Activated naive CD8-positive, alpha-beta T cell treated with anti-CD3 and anti-CD28 coated beads, Interleukin-2, amount 50 U/mL, for 24 hours (primary cell): Measurements from ENCODE around the gene TCEAL3.
"Not testable (repeated sequence)": the region's sequence is repeated elsewhere in the genome, so short reads cannot be mapped to it uniquely, and the experiment has no call there.

Source experiments
- ATAC-seq: fragments of 150-1000 bp; cut with Tn5 transposase; one replicate; pipeline ENCODE4 v1.10.0; 2021
- DNase-seq: peaks from one replicate; pipeline ENCODE4 v3.0.0; 2021
- H3K27ac Mint-ChIP-seq: one replicate; pipeline ENCODE4 v1.8.0; 2021; ENCODE audit warnings: mild to moderate bottlenecking, mixed read lengths
- H3K27me3 Mint-ChIP-seq: one replicate; pipeline ENCODE4 v1.8.0; 2021; ENCODE audit warnings: mixed read lengths
- H3K36me3 Mint-ChIP-seq: one replicate; pipeline ENCODE4 v1.8.0; 2021; ENCODE audit warnings: low read depth, mixed read lengths
- H3K4me1 Mint-ChIP-seq: one replicate; pipeline ENCODE4 v1.8.0; 2021; ENCODE audit warnings: mixed read lengths
- H3K4me3 Mint-ChIP-seq: one replicate; pipeline ENCODE4 v1.8.0; 2021; ENCODE audit warnings: mild to moderate bottlenecking, moderate library complexity, mixed read lengths
- H3K9me3 Mint-ChIP-seq: one replicate; pipeline ENCODE4 v1.8.0; 2021; ENCODE audit warnings: mixed read lengths

TCEAL3 gene, protein sequence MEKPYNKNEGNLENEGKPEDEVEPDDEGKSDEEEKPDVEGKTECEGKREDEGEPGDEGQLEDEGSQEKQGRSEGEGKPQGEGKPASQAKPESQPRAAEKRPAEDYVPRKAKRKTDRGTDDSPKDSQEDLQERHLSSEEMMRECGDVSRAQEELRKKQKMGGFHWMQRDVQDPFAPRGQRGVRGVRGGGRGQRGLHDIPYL

DNA sequence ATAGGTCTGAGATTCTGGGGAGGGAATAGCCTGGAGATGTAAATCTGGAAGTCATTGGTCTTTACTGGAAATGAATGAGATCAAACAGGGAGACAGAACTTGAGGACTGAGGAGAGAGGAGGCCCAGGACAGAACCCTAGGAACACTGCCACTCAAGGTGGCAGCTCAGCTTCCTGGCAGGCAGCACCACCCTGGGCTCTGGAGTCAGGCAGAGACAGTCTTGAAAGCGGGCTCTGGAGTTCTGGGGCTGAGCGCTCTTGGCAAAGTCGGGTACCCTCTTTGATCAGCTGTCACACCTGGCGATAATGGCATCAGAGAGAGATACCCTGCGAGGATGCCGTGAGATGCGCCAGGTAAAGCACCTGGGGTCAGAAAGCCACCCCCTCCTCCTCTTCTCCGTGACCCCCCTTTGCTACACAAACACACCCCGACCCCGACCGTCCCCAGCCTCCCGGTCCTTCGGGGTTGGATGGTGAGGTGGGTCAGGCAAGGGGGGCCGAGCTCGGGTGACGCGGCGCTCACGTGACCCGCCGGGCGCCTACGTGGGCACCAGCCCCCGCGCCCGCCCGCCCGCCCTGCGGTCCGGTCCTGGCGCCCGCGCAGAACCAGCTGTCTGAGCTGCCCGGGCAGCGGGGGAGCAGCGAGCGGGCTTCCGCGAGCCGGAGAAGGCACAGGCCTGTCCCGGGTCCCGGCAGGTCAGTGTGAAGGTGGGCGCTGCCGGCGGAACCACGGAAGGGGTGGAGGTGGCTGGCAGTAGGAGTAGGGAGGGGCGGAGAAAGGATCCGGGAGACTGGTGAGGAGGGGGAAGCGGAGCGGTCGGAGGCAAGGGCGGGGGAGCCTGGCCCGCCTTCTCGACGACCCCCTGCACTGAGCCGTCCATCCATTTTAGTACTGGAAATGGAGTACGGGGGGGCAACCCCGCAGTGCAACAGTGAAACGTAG, at the start of gene TCEAL3:
Gene TCEAL3, plus strand, starts transcription at position 600 of the 942 bp plus-strand sequence. CDS start 1,102 bp downstream, outside the sequence.
- DNase-seq (peak; percentile 26), ATAC-seq (peak; percentile 73)
- H3K4me3 Mint-ChIP-seq, result peak within 1 kb of the TSS; percentile 76
- no peaks in the 10 kb centered on the region for H3K9me3 Mint-ChIP-seq
- peaks cover 5% of the 10 kb centered on the region for H3K27me3 Mint-ChIP-seq
- peaks cover 2% of the 10 kb centered on the region for H3K36me3 Mint-ChIP-seq
- peak within 1 kb of the TSS; percentile 42 for H3K27ac Mint-ChIP-seq
- H3K4me1 Mint-ChIP-seq, result peaks cover 5% of the 10 kb centered on the region

DNA sequence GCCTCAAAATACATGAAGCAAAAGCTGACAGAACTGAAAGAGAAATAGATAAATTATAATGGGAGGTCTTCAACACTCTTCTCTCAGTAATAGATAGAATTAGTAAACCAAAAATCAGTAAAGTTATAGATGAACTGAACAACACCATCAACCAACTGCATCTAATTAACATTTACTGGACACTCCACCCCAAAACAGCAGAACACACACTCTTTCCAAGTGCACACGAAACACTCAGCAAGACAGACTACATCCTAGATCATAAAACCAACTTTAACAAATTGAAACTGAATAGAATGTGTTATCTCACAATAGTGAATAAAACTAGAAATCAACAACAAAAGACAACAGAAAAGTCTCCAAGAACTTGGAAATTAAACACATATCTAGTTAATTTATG, 47.5 kb upstream of the TCEAL3 start:
- ATAC-seq (no peak), DNase-seq (no peak)
- Mint-ChIP-seq H3K4me1 (no peaks in the 10 kb centered on the region), H3K27ac (no peak overlapping the region), H3K4me3 (no peak overlapping the region), H3K9me3 (no peaks in the 10 kb centered on the region), H3K27me3 (peaks cover 4% of the 10 kb centered on the region), H3K36me3 (no peaks in the 10 kb centered on the region)

DNA sequence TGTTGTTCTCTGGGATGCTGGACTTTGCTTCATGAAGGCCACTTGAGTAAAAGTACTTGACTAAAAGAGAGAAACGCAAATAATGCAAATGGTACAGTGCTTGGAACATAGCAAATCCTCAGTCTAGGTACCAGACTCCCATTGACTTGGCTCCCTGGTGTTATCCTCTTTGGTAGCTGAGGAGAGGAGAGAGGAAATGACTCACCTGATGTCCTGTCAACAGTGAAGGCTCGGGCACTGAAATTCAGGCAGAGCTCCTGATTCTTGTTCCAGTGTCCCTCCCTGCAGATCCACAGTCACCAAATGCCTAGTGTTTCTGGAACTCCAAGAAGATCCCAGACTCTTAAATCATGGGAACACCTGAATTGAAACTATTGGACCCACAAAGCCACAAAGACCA, 45.0 kb upstream of the TCEAL3 start:
- H3K27me3 Mint-ChIP-seq, result peaks cover 4% of the 10 kb centered on the region
- H3K27ac Mint-ChIP-seq, result no peak overlapping the region
- H3K4me3 Mint-ChIP-seq, result no peak overlapping the region
- H3K4me1 Mint-ChIP-seq, result no peaks in the 10 kb centered on the region
- DNase-seq (no peak), ATAC-seq (no peak)
- no peaks in the 10 kb centered on the region for H3K9me3 Mint-ChIP-seq
- no peaks in the 10 kb centered on the region for H3K36me3 Mint-ChIP-seq

DNA sequence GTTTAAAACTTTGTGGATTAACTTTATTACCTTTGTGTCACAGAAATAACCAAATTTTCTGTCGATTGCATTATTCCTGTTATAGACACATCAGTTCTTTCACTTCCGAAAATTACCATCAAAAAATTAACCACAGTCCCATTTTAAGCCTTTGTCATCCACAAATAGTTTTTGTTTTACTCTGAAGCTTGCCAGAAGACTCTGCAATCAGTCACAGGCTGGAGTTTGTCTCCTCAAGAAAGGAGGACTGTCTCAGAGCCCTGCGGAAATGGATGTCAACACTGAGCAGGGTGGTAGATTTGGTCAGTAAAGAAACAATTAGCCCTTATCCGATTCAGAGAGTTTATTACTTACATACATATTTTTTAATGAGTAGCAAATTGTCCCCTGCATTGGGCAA, 42.6 kb upstream of the TCEAL3 start:
- DNase-seq, result no peak
- no peak for ATAC-seq
- no peaks in the 10 kb centered on the region for H3K4me1 Mint-ChIP-seq
- H3K27me3 Mint-ChIP-seq, result peaks cover 4% of the 10 kb centered on the region
- H3K36me3 Mint-ChIP-seq, result no peaks in the 10 kb centered on the region
- no peak overlapping the region for H3K27ac Mint-ChIP-seq
- H3K9me3 Mint-ChIP-seq, result no peaks in the 10 kb centered on the region
- H3K4me3 Mint-ChIP-seq, result no peak overlapping the region

DNA sequence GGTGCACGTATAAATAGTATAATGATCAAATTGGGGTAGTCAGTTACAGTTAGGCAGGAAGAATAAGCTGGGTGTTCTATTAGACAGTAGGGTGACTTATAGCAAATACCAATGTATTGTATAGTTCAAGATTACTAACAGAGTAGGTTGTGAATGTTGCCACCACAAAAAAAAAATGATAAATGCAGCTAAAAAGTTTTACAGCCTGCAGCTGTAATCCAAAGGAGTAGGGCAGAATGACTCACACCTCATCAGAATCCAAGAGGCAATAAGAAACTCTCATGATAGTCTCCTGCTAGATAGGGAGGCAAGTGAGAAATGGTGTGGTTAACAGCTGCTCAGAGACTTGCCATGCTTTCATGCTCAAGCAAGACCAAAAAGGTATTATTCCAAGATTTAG, 42.0 kb upstream of the TCEAL3 start:
- no peaks in the 10 kb centered on the region for H3K9me3 Mint-ChIP-seq
- H3K4me1 Mint-ChIP-seq, result no peaks in the 10 kb centered on the region
- H3K4me3 Mint-ChIP-seq, result no peak overlapping the region
- ATAC-seq, result no peak
- DNase-seq, result no peak
- H3K27ac Mint-ChIP-seq, result no peak overlapping the region
- no peaks in the 10 kb centered on the region for H3K36me3 Mint-ChIP-seq
- peaks cover 4% of the 10 kb centered on the region for H3K27me3 Mint-ChIP-seq

DNA sequence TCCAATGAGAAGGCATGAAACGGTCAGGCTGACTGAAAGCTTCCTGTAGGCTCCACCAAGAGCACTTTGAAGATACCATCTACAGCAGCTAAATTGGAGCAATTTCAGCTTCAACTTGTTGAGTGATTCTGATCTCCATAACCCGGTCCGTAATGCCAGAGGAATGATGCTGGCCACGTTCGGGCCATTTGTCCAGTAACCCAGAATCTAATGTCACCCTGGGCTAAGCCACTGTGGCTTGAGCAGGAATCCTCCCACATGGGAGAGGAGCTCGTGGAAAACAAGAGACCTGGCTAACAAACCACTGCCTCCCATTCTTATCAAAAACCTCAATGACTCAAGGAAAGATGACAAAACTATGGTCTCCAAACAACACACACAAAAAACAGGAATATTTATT, 36.6 kb upstream of the TCEAL3 start:
- H3K4me3 Mint-ChIP-seq, result no peak overlapping the region
- no peaks in the 10 kb centered on the region for H3K27me3 Mint-ChIP-seq
- H3K9me3 Mint-ChIP-seq, result no peaks in the 10 kb centered on the region
- H3K27ac Mint-ChIP-seq, result no peak overlapping the region
- H3K4me1 Mint-ChIP-seq, result no peaks in the 10 kb centered on the region
- ATAC-seq (no peak), DNase-seq (no peak)
- H3K36me3 Mint-ChIP-seq, result no peaks in the 10 kb centered on the region

DNA sequence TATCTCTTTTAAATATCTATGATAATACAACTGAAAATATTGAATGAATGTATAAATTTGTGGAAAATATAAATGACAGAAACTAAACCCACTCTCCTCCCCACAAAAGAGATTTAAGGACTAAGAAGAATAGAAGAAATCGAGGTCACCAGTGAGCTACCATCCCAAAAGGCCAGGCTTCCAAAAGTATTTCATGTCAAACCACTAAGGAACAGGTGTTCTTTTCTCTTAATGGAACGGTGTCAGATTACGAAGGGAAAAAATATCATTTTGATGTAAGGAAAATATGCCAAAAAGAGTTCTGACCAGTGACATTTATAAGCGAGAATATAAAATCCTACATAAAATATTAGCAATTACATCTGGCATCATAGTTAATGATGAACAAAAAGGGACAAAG, 36.0 kb upstream of the TCEAL3 start:
- Mint-ChIP-seq H3K9me3 (no peaks in the 10 kb centered on the region), H3K27ac (no peak overlapping the region), H3K4me3 (no peak overlapping the region), H3K4me1 (no peaks in the 10 kb centered on the region), H3K27me3 (no peaks in the 10 kb centered on the region), H3K36me3 (no peaks in the 10 kb centered on the region)
- ATAC-seq, result no peak
- DNase-seq, result no peak

DNA sequence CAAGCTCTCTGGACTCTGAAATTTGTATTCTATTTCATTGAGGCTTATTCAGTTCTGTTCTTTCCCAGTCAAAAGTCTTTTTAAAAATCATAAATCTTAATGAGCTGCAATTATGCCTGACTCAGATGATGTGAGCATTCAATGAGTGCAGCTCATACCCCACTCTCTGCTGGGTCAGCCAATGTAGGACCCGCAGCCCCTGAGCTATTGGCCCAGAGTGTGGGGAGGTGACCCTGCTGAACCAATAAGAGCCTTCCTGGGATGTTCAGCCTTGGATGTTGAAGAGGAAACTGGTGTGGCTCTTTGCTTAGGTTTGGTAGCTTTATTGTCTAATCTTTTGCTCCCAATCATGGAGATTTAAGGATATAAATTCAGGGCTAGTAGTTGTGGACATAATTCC, 34.6 kb upstream of the TCEAL3 start:
- H3K9me3 Mint-ChIP-seq, result no peaks in the 10 kb centered on the region
- no peaks in the 10 kb centered on the region for H3K27me3 Mint-ChIP-seq
- H3K27ac Mint-ChIP-seq, result no peak overlapping the region
- no peaks in the 10 kb centered on the region for H3K36me3 Mint-ChIP-seq
- no peak overlapping the region for H3K4me3 Mint-ChIP-seq
- no peak for DNase-seq
- ATAC-seq, result no peak
- no peaks in the 10 kb centered on the region for H3K4me1 Mint-ChIP-seq

DNA sequence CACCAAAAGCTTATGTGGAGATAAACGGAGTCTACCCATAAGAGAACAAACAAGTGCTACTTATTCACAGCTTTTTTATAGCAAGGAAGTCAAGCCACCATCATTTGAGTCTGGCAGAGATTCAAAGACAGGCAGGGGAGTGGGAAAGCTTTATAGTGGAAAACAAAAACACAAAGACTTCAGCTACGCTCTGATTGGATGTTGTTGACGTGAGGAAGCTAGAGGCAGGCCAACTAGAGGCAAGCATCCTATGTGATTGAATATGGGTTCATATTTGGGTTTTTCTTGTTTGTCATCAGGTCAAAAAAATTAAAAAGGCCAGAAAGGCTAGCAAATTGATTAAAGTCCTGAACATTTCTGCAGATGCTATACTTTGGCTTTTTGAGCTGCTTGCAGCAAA, 23.2 kb upstream of the TCEAL3 start:
- Mint-ChIP-seq H3K4me3 (peak overlapping the region; percentile 82), H3K27ac (no peak overlapping the region), H3K9me3 (no peaks in the 10 kb centered on the region), H3K4me1 (peaks cover 10% of the 10 kb centered on the region), H3K36me3 (no peaks in the 10 kb centered on the region), H3K27me3 (no peaks in the 10 kb centered on the region)
- no peak for DNase-seq
- ATAC-seq, result no peak

DNA sequence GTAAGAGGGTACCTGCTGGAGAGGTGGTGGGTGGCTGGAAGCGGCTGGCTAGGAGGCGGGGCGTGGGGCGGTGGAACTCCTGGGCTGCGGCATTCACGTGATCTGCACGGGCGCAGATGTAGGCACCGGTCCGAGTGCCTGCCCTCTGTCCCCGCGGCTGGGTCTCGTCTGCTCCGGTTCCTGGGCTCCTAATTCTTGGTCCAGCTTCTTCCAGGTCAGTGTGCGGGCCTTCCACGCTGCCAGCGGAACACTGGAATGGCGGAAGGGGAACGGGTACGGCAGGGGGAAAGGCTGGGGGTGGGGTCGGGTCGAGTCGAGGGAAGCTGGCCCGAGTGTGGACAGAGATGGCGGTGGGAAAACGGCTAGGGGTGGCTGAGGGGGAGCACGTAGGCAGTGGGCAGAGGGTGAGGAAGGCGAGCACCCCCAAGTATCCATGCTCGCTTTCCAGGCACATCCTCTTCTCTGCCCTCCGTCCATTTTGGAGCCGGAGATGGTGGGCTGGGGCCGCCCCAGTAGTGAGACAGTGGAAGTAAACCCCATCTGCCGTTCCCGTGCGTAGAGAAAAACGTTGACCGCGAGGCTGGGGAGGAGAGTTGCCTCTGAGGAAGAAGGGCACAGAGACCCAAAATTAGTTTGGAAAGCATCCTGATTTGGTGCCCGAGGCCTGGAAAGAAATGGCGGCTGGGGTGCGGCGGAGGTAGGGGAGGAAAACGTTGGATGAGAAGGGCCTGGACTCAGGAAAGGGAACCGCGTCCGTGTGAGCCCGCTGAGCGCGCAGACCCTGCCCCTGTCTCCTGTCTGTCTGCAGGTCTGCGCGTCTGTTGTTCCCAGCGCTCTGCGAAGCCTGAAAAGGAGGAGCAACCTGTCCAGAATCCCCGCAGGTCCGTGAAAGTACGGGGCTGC, 22.1 kb upstream of the TCEAL3 start, which contains the start of gene TCEAL4:
Gene TCEAL4, plus strand, starts transcription at position 105 of the 903 bp plus-strand sequence. CDS start 1,161 bp downstream, outside the sequence.
- no peaks in the 10 kb centered on the region for H3K36me3 Mint-ChIP-seq
- peak within 1 kb of the TSS; percentile 75 for H3K27ac Mint-ChIP-seq
- peak within 1 kb of the TSS; percentile 82 for H3K4me3 Mint-ChIP-seq
- H3K27me3 Mint-ChIP-seq, result no peaks in the 10 kb centered on the region
- H3K4me1 Mint-ChIP-seq, result peaks cover 10% of the 10 kb centered on the region
- no peaks in the 10 kb centered on the region for H3K9me3 Mint-ChIP-seq
- peak; percentile 49 for DNase-seq
- peak; percentile 87 for ATAC-seq

DNA sequence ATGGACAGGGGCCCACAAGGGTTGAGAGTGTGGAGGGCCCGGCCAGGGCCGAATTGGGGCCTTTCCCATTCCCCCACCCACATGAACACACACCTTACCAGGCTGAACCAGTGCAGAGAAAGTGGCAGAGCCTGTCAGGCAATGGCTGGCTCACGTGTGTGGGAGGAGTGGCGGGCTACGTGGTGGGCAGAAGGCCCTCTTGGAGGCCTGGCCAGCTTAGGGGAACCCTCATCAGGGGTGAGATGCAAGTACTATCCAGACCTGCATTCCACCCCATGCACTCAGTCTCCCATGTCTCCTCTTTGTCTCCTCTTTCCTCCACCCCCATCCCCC, 21.5 kb upstream of the TCEAL3 start:
- Mint-ChIP-seq H3K4me1 (peaks cover 10% of the 10 kb centered on the region), H3K36me3 (no peaks in the 10 kb centered on the region), H3K27ac (peak overlapping the region; percentile 75), H3K4me3 (peak overlapping the region; percentile 82), H3K9me3 (no peaks in the 10 kb centered on the region), H3K27me3 (no peaks in the 10 kb centered on the region)
- DNase-seq, result no peak
- ATAC-seq, result peak; percentile 46

DNA sequence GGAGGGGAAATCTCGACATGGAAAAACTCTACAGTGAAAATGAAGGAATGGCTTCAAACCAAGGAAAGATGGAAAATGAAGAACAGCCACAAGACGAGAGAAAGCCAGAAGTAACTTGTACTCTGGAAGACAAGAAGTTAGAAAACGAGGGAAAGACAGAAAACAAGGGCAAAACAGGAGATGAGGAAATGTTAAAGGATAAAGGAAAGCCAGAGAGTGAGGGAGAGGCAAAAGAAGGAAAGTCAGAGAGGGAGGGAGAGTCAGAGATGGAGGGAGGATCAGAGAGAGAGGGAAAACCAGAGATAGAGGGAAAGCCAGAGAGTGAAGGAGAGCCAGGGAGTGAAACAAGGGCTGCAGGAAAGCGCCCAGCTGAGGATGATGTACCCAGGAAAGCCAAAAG, 21.1 kb upstream of the TCEAL3 start:
- H3K4me3 Mint-ChIP-seq, result peak overlapping the region; percentile 23
- no peaks in the 10 kb centered on the region for H3K9me3 Mint-ChIP-seq
- H3K27me3 Mint-ChIP-seq, result no peaks in the 10 kb centered on the region
- DNase-seq (no peak), ATAC-seq (no peak)
- H3K4me1 Mint-ChIP-seq, result peaks cover 10% of the 10 kb centered on the region
- H3K27ac Mint-ChIP-seq, result no peak overlapping the region
- H3K36me3 Mint-ChIP-seq, result no peaks in the 10 kb centered on the region

DNA sequence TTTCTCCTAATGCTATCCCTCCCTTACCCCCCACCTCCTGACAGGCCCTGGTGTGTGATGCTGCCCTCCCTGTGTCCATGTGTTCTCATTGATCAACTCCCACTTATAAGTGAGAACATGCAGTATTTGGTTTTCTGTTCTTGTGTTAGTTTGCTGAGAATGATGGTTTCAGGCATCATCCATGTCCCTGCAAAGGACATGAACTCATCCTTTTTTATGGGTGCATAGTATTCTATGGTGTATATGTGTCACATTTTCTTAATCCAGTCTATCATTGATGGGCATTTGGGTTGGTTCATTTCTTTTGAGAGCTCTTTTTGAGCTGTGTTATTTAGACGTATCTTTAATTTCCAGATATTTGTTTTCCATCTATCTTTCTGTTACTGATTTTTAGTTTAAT, 15.5 kb upstream of the TCEAL3 start:
- not testable (repeated sequence) for H3K9me3 Mint-ChIP-seq, H3K36me3 Mint-ChIP-seq, DNase-seq, H3K27me3 Mint-ChIP-seq, H3K4me1 Mint-ChIP-seq, ATAC-seq, H3K27ac Mint-ChIP-seq, H3K4me3 Mint-ChIP-seq

DNA sequence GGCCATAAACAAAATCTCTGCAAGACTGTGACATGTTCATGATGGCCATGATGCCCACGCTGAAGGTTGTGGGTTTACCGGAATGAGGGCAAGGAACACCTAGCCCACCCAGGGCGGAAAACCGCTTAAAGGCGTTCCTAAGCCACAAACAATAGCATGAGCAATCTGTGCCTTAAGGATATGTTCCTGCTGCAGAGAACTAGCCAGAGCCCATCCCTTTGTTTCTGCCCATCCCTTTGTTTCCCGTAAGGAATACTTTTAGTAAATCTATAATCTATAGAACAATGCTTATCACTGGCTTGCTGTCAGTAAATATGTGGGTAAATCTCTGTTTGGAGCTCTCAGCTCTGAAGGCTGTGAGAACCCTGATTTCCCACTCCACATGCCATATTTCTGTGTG, 12.6 kb upstream of the TCEAL3 start:
- not testable (repeated sequence) for ATAC-seq, H3K4me1 Mint-ChIP-seq, DNase-seq, H3K4me3 Mint-ChIP-seq, H3K9me3 Mint-ChIP-seq, H3K27me3 Mint-ChIP-seq, H3K36me3 Mint-ChIP-seq, H3K27ac Mint-ChIP-seq
